NAMALWA (cell line): Measurements from ENCODE around the gene YPEL5.

ENCODE experiments used
- DNase-seq: peaks from one replicate; pipeline ENCODE4 v3.0.0-alpha.2; 2015; ENCODE audit warnings: low spot score

The YPEL5 gene

GRCh38 chr2:30165050-30165520 is 18.3 kb downstream of the YPEL5 start:
- peak; percentile 96 for DNase-seq

- DNase-seq, result no peak
Measured at GRCh38 chr2:30165617-30166016, 18.8 kb downstream of the YPEL5 start.

- DNase-seq, result no peak
Measured at GRCh38 chr2:30172627-30173026, 25.8 kb downstream of the YPEL5 start.

DNA sequence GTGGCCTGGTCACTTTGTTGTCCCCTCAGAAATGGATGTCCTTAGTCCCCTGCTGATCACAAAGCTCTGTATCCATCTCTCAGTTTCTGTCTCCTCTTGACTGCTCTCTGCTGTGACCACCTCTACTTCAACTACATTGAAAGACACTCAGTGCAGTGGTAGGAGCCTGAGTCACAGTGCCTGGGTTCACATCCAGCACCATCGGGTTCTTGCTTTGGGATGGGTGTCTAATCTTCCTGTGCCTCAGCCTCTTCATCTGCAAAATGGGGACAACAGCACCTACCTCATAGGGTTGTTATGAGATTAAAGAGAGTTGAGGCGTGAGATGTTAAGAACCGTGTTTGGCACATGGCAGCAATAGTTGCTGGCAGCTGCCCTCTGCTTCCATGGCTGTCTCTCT is 30.6 kb downstream of the YPEL5 start:
- no peak for DNase-seq

DNA sequence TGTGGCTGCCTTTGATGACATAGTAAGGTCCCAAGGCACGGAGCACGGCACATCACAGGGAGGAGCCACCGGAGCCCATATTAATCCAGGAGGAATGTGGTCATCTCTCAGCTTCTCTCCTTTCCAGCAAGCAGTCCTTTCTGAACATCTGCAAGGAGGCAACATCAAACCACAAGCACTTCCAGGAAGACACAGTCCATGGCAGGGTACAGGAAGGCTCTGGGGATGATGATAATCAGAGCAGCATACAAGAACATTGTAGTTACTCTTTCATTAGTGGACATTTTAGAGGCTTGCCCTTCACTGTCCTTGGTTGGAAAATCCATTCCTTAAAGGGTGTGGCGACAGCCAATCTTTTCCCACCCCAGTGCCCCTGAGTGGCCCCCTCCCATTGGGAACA is 31.1 kb downstream of the YPEL5 start:
- no peak for DNase-seq

GRCh38 chr2:30178618-30179434 is 32.0 kb downstream of the YPEL5 start:
- DNase-seq, result no peak

DNA sequence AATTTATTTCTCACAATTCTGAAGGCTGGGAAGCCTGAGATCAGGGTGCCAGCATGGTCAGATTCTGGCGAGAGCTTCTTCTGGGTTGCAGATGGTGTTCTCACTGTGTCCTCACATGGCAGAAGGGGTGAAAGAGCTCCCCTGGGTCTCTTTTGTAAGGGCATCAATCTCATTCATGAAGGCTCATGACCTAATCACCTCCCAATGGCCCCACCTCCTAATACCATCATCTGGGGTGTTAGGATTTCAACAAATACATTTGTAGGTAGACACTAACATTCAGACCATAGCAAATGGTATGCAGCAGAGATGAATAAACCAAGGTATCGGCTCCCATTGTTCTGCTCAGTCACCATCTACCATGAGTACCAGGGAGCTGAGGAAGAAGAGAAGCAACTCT is 32.7 kb downstream of the YPEL5 start:
- no peak for DNase-seq

- no peak for DNase-seq
Measured at GRCh38 chr2:30180226-30180625, 33.4 kb downstream of the YPEL5 start.

GRCh38 chr2:30181176-30181575 is 34.4 kb downstream of the YPEL5 start:
- DNase-seq, result no peak

- no peak for DNase-seq
Measured at GRCh38 chr2:30184035-30184434, 37.2 kb downstream of the YPEL5 start.

- no peak for DNase-seq
Measured at GRCh38 chr2:30185178-30185577, 38.4 kb downstream of the YPEL5 start.

DNA sequence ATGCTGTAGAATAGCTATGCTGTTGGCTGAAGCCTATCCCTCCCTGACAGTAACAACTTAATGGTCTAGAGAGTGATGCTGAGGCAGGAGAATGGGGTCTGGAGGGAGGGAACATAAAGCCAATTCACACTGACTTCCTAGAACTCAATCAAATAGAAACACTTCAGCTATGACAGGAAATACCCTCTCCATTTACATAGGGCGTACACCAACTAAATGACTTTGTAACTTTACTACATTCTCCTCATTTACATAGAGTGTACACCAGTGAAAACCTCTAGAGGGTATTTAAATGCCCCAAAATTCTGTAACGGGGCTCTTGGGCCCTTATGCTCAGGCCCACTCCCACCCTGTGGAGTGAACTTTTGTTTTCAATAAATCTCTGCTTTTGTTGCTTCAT is 41.5 kb downstream of the YPEL5 start:
- no peak for DNase-seq

- no peak for DNase-seq
Measured at GRCh38 chr2:30190637-30191036, 43.8 kb downstream of the YPEL5 start.

DNA sequence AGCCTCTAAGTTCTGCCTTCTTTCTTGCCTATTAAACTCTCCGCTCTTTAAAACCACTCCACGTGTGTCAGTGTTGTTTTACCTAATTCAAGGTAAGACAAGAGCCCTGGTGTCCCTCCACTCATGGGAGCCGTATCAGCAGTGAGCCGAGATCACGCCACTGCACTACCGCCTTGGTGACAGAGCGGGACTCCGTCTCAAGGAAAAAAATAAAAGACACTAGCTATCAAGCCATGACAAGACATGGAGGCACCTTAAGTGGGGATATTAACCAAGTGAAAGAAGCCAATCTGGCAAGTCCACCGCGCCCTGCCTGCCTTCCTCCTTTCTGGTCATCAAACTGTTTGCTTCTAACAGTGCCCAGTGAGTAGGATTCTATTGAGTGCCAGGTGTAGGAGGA is 44.3 kb downstream of the YPEL5 start:
- no peak for DNase-seq

- no peak for DNase-seq
Measured at GRCh38 chr2:30191819-30192271, 45.0 kb downstream of the YPEL5 start.

DNA sequence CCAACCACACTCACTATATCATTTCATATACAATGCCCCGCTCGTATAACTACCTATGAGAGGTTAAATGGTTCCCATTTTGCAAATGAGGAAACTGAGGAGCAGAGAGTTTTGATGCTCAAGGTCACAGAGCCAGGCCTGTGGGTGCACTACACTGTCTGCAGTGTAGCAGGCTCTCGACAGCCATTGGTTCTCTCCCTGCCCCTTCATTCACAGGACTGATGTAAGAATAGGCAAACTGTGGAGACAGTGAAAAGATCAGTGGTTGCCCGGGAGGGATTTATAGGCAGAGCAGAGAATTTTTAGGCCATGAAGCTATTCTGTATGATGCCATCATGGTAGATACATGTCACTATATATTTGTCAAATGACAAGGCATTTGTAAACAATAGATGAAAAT is 45.5 kb downstream of the YPEL5 start:
- no peak for DNase-seq

- no peak for DNase-seq
Measured at GRCh38 chr2:30193104-30193681, 46.4 kb downstream of the YPEL5 start.

- DNase-seq, result no peak
Measured at GRCh38 chr2:30194421-30194820, 47.6 kb downstream of the YPEL5 start.

DNA sequence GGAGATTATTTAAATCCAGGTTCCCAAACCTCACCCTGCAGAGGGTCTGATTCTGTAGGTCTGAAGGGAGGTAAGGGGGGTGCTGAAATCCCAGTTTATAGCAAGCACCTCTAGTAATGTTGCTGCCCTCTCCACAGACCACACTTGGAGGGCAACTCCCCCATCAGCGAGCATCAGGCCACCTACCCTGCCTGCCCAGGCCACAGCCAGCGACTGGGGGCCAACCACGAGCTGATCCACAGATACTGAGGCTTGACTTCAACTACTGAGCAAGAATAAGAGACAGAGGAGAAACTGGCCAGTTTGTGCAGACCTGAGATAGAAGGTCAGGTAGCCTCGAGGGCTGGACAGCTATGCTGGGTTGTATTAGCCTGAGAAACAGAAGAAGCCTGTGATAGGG is 48.2 kb downstream of the YPEL5 start:
- no peak for DNase-seq

- DNase-seq, result no peak
Measured at GRCh38 chr2:30197570-30198192, 50.9 kb downstream of the YPEL5 start.

DNA sequence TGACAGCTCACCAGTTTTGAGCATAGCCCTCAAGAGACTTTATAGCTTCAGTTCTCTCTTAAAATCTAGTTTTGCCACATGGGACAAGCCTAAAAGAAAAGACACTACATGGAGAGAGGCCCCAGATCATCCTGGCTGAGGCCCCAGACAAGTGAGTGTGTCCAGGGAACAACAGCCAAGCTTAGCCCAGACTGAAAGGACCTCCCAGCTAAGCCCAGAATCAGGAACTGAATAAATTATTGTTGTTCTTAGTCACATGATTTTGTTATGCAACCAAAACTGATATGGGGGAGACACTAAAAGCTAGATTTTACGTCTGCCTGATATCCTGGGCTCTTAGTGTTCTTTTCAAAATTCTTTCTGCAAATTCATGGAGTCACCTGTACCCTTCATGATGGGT is 55.2 kb downstream of the YPEL5 start:
- DNase-seq, result no peak

GRCh38 chr2:30203156-30203555 is 56.3 kb downstream of the YPEL5 start:
- DNase-seq, result no peak

DNA sequence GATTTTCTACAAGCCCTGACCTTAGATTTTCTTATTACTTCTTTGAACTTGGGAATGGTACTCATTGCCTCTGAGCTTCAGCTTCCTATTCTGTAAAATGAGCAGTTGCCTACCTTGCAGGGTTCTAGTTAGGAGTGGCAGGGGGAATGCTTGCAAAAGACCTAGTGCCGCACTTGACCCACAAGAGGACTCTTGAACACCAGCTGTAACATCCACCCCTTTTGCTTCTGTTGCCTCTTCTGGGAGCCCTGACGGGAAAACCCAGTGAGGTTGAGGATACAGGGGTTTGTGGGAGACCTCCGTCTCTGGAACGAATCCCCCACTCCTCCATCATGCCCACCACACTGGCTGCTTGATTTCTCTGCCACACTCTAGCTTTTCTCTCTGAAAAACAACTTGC is 57.5 kb downstream of the YPEL5 start:
- DNase-seq, result no peak
